ENCODE measurements around the gene CTAG2. TPM values are rescaled to one million over a fixed set of nuclear protein-coding genes. Genes with fewer than 3 reads are reported as not detected.

CTAG2 gene
- total RNA-seq, 4 donors from 2014 or later: not detected

GRCh38 chrX:154658187-154658586 is 4.8 kb upstream of the CTAG2 start:
- intact Hi-C loops (cut with DNase I; ENCODE audit: low total_unique reads): no loop called here
- 89 to 100% methylated on average over 1 to 12 of the region's 12 CpGs for WGBS, 2 donors (ENCODE audit: low coverage in 1 of 2)
- Histone ChIP-seq H3K4me3 (no peak overlapping the region), H3K9me3 (no peaks in the 10 kb centered on the region), H3K36me3 (no peaks in the 10 kb centered on the region), H3K27ac (no peak overlapping the region), H3K4me1 (no peaks in the 10 kb centered on the region), H3K27me3 (no peaks in the 10 kb centered on the region)
- in situ Hi-C loops (cut with MboI; ENCODE audit: low pct_ligation_motif_present in 1 of 4, low pct_unique_long_range_greater_than_20kb in 1 of 4, low sequenced_read_pairs in 3 of 4): no loop called here
- DNase-seq: no peak
- no peak for TF ChIP-seq POLR2AphosphoS5 (IDR thresholded peaks at IDR 0.05)
- no peak for TF ChIP-seq CTCF (IDR thresholded peaks at IDR 0.05)
- TF ChIP-seq EP300 (IDR thresholded peaks at IDR 0.05; ENCODE audit: low read depth): no peak
- no peak for TF ChIP-seq POLR2A (IDR thresholded peaks at IDR 0.05)

GRCh38 chrX:154657226-154657805 is 3.9 kb upstream of the CTAG2 start:
- intact Hi-C loops (cut with DNase I; ENCODE audit: low total_unique reads): no loop called here
- H3K27ac ChIP-seq: no peak overlapping the region
- no peak overlapping the region for H3K4me3 ChIP-seq
- 93 to 100% methylated on average over 1 to 15 of the region's 15 CpGs for WGBS, 2 donors (ENCODE audit: low coverage in 1 of 2)
- DNase-seq: no peak
- in situ Hi-C loops (cut with MboI; ENCODE audit: low pct_ligation_motif_present in 1 of 4, low pct_unique_long_range_greater_than_20kb in 1 of 4, low sequenced_read_pairs in 3 of 4): no loop called here
- no peaks in the 10 kb centered on the region for H3K4me1 ChIP-seq
- no peaks in the 10 kb centered on the region for H3K36me3 ChIP-seq
- no peak for TF ChIP-seq POLR2AphosphoS5 (IDR thresholded peaks at IDR 0.05)
- no peak for TF ChIP-seq POLR2A (IDR thresholded peaks at IDR 0.05)
- no peak for TF ChIP-seq EP300 (IDR thresholded peaks at IDR 0.05; ENCODE audit: low read depth)
- TF ChIP-seq CTCF (IDR thresholded peaks at IDR 0.05): no peak
- H3K9me3 ChIP-seq: no peaks in the 10 kb centered on the region
- H3K27me3 ChIP-seq: no peaks in the 10 kb centered on the region

GRCh38 chrX:154655786-154656185 is 2.4 kb upstream of the CTAG2 start:
- WGBS, 2 donors (ENCODE audit: low coverage in 1 of 2): 81% methylated on average over 11 of the region's 11 CpGs; no CpG with 5 or more reads in 1 of the 2 donors
- no peak overlapping the region for H3K27ac ChIP-seq
- in situ Hi-C loops (cut with MboI; ENCODE audit: low pct_ligation_motif_present in 1 of 4, low pct_unique_long_range_greater_than_20kb in 1 of 4, low sequenced_read_pairs in 3 of 4): no loop called here
- no peaks in the 10 kb centered on the region for H3K9me3 ChIP-seq
- no peak overlapping the region for H3K4me3 ChIP-seq
- H3K27me3 ChIP-seq: no peaks in the 10 kb centered on the region
- intact Hi-C loops (cut with DNase I; ENCODE audit: low total_unique reads): no loop called here
- no peaks in the 10 kb centered on the region for H3K4me1 ChIP-seq
- TF ChIP-seq EP300 (IDR thresholded peaks at IDR 0.05; ENCODE audit: low read depth) (no peak), CTCF (IDR thresholded peaks at IDR 0.05) (no peak), POLR2A (IDR thresholded peaks at IDR 0.05) (no peak), POLR2AphosphoS5 (IDR thresholded peaks at IDR 0.05) (no peak)
- no peaks in the 10 kb centered on the region for H3K36me3 ChIP-seq
- DNase-seq: no peak

GRCh38 chrX:154655346-154655745 is 2.0 kb upstream of the CTAG2 start:
- 78% methylated on average over 6 of the region's 6 CpGs; no CpG with 5 or more reads in 1 of the 2 donors for WGBS, 2 donors (ENCODE audit: low coverage in 1 of 2)
- no peak overlapping the region for H3K4me3 ChIP-seq
- no peak for TF ChIP-seq POLR2A (IDR thresholded peaks at IDR 0.05)
- no peak for TF ChIP-seq CTCF (IDR thresholded peaks at IDR 0.05)
- no peak for TF ChIP-seq EP300 (IDR thresholded peaks at IDR 0.05; ENCODE audit: low read depth)
- TF ChIP-seq POLR2AphosphoS5 (IDR thresholded peaks at IDR 0.05): no peak
- in situ Hi-C loops (cut with MboI; ENCODE audit: low pct_ligation_motif_present in 1 of 4, low pct_unique_long_range_greater_than_20kb in 1 of 4, low sequenced_read_pairs in 3 of 4): no loop called here
- DNase-seq: no peak
- H3K36me3 ChIP-seq: no peaks in the 10 kb centered on the region
- intact Hi-C loops (cut with DNase I; ENCODE audit: low total_unique reads): no loop called here
- no peaks in the 10 kb centered on the region for H3K9me3 ChIP-seq
- no peaks in the 10 kb centered on the region for H3K4me1 ChIP-seq
- no peak overlapping the region for H3K27ac ChIP-seq
- H3K27me3 ChIP-seq: no peaks in the 10 kb centered on the region
